Measurements from ENCODE around the gene ICAM2.

GRCh38 chr17:63996430-63997182 lies 23.8 kb downstream of the ICAM2 start:
- TF ChIP-seq CTCF (IDR thresholded peaks at IDR 0.05): no peak
- TF ChIP-seq EZH2 (IDR thresholded peaks at IDR 0.05): no peak
- TF ChIP-seq EZH2phosphoT487 (IDR thresholded peaks at IDR 0.05): no peak
